Forelimb muscle (tissue), 1 donor: ENCODE results near the gene PAK3. TPM values are rescaled to one million over a fixed set of nuclear protein-coding genes. Genes with fewer than 3 reads are reported as not detected.
A peak's percentile ranks its signal among the peaks of the same experiment; 100 is the strongest.

ENCODE experiments used
- DNase-seq: peaks from one replicate; pipeline ENCODE4 v3.0.0-alpha.2; 2013; ENCODE audit warnings: low read depth
- polyA plus RNA-seq: library from polyadenylated mRNA; unstranded; fragments of 120-200 nt; gene quantifications from one replicate; pipeline ENCODE4 v1.2.1, GENCODE V29; 2013; ENCODE audit not compliant: insufficient read length

Gene PAK3
- polyA plus RNA-seq, 1 donor: 10.9 TPM

DNA sequence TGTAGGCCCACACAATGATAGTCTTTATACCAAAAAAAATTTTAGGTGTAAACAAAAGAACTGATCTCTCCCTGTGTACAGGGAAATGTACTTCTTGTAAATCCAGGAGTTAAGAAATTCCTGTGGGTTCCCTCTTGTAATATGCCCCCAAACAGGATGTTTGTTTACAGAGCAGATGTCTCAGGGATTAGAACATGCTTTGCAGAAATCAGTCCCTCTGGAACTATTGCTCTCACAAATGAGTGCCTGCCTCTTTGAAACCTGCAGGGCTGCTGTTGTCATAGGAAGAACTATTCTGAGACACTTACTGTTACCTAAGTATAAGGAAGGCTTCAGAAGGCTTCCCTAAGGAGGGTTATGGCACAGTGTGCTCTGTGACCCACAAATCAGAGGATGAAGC is 35.6 kb downstream of the PAK3 start:
- DNase-seq: no peak

- no peak for DNase-seq
Observed at GRCh38 chrX:111133389-111133788, 37.4 kb downstream of the PAK3 start.

DNA sequence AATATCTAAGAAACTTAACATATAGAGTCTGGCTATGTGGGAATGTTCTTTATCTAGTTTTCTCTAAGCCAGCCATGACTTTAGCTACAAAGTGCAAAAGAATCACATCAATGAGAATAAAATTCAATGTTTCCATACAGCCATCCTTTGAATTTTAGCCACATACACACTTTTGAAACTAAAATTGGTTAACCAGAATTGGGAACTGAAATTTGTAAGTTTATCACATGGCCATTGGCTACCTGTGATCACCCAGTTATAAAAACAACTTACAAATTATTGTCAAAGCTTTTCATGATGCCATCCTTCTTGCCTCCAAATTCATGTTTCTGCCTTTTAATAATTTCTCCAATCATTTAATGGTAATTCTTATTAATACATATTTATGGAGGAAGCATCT is 49.9 kb downstream of the PAK3 start:
- no peak for DNase-seq

DNA sequence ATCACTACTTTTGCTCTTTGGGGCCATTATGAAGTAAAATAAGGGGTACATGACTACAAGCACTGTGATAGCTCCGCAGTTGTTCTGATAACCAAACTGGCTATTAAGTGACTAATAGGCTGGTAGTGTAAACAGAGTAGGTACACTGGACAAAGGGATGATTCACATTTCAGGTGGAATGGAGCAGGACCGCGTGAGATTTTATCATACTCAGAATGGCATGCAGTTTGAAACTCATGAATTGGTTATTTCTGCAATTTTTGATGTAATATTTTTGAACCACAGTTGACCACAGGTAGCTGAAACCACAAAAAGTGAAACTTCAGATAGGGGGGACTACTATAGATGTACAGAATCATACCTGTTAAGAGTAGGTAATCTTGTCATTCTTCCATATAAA is 55.8 kb downstream of the PAK3 start:
- no peak for DNase-seq

DNA sequence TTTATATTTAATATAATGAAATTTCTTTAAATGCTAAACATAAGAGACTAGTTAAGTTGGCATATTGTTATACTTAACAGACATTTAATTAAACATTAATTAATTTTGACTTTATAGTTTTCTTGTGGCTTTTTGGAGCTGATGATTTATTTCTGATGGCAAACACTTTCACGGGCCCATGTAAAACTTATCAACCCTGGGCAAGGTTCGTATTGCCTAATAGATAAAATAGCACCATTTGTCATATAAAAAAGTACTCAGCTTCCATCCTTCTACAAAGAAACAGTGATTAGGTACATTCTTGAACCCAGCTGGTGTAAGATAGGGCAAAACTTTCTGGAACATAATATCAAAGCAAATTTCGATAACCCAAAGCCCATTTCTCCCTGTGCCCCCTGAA is 63.2 kb downstream of the PAK3 start:
- DNase-seq: no peak

GRCh38 chrX:111164728-111165127 is 68.7 kb downstream of the PAK3 start:
- DNase-seq: no peak

DNA sequence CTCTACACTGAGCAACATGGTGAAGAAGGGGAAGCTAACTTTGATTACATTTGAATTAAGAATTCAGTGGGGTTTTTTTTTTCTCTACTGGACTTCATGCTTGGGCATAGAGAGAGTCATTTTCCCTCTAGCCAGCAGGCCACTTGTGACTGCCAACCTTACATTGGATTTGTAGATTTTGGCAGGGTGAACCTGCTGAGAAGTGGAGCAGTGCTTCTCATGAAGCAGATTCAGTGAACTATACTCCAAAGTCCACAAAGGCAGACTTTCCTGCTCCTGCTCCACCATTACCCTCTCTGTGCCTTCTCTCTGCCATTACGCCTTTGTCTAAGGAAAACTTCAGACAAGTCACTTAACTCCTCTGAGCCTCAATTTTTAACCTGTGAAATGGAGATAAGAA is 69.9 kb downstream of the PAK3 start:
- DNase-seq: no peak

DNA sequence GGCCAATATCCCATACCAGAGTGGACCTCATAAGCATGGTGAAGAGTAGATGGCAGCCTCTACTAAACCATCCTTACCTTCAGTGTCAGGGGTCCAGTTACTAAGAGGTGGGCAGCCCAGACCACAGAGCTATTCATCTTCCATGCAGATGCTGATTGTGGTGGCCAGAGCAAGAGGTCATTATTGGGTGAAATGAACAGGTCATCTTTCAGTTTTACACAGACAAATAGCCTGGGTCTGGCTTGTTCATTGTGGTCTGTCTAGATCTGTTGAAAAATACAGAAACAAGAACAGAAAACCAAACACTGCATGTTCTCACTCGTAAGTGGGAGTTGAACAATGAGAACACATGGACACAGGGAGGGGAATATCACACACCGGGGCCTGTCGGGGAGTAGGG is 71.3 kb downstream of the PAK3 start:
- no peak for DNase-seq

DNA sequence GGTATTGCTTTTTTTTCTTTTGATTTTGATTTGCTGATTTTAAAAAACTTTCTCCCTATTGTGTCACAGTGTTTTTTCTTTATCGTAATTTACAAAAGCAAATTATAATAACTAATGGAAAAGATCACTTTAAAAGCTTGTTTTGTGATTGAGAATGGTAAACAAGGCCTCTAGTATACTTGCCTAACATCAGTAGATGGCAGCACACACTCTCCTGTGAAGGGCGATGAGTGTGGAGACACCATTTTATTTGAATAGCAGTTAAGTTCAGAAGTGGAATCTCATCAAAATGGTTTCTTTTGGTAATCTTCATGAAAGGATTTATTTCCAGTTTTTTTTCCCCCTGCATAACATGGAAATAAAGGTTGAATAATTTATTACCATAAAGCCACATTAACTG is 72.3 kb downstream of the PAK3 start:
- no peak for DNase-seq

GRCh38 chrX:111169141-111169540 is 73.2 kb downstream of the PAK3 start:
- no peak for DNase-seq

DNA sequence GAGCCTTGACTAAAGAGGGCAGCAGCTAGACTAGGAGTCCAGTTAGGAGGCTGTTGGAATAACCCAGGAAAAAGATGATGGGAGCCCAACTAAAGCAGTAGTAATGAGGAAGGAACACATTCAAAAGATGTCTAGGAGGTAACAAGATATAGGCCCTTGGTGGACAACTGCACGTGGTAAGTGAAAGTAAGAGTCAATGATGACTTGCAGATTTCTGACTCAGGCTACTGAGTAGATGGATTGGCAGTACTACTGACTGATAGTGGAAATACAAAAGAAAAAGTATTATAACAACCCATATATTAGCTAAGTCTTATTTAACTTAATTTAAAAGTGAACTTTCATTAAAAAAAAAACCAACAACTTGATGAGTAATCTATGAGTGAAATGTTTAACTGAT is 74.0 kb downstream of the PAK3 start:
- DNase-seq: no peak

GRCh38 chrX:111180750-111181240 is 84.8 kb downstream of the PAK3 start:
- DNase-seq: peak; percentile 43

GRCh38 chrX:111181951-111182350 is 86.0 kb downstream of the PAK3 start:
- no peak for DNase-seq

- no peak for DNase-seq
Observed at GRCh38 chrX:111182997-111183396, 87.0 kb downstream of the PAK3 start.

GRCh38 chrX:111191598-111191997 is 95.6 kb downstream of the PAK3 start:
- DNase-seq: no peak

GRCh38 chrX:111199505-111199904 is 103.5 kb downstream of the PAK3 start:
- no peak for DNase-seq

DNA sequence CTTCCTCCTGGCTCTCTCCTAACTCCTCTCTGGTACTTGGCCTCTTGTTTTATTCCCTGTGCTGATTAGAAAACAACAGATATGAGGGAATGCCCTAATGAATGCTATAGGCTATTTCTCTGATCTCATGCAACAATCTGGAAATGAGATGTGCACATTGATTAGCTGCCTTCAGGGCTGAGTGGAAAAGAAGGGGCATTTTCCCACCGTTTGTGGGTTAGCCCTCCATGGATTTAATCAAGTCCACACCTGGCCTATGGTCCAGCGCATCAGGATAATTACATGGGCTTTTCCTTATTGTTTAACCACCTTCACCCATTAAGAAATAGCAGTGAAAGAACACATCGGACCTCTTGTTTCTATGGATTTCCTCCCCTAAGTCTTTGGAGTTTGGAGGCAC is 104.3 kb downstream of the PAK3 start:
- no peak for DNase-seq

GRCh38 chrX:111207851-111208250 is 111.9 kb downstream of the PAK3 start:
- DNase-seq: no peak

- no peak for DNase-seq
Observed at GRCh38 chrX:111216293-111216801, 120.4 kb downstream of the PAK3 start.

- DNase-seq: no peak
Observed at GRCh38 chrX:111244235-111244750, 148.3 kb downstream of the PAK3 start.

GRCh38 chrX:111254896-111255693 is 159.1 kb downstream of the PAK3 start:
- DNase-seq: no peak

DNA sequence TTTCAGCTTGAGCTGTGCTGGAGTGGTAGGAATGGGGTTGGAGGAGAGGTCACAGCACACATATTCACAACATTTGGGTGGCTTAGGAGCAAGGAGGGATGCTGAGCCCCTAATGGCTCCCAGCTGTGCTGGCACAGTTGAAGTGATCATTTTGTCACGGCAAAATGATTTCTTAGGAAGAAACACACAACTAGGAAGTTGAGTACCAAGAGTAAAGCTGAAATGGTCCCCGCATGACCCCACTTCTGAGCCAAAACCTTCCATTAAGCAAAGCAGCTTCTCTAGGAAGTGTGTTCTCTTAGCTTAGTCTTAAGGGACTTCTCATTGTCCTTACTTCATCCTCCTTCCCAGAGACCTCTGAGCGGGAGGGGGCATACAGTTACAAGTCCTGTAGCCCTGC is 161.7 kb downstream of the PAK3 start:
- peak; percentile 51 for DNase-seq

DNA sequence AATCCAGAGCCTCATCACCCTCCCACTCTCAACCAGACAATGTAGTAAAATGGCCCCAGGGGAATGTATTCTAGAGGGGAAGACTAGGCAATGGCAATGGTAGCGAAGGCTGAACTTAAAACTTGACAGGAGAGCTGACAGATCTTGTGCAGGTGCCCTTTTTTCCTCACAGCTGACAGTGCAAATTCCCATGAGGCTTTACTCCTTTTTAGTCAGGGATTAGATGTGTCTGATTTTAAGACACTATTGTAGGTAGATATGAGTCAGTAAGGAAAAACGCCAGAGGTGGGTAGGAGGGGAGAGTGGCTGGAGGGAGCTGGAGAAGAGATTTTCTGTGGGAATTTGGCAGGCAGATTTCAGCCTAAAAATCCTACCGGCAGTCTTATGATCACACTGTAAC is 163.6 kb downstream of the PAK3 start:
- no peak for DNase-seq
